ENCODE results near the gene CBX8.

The CBX8 gene

DNA sequence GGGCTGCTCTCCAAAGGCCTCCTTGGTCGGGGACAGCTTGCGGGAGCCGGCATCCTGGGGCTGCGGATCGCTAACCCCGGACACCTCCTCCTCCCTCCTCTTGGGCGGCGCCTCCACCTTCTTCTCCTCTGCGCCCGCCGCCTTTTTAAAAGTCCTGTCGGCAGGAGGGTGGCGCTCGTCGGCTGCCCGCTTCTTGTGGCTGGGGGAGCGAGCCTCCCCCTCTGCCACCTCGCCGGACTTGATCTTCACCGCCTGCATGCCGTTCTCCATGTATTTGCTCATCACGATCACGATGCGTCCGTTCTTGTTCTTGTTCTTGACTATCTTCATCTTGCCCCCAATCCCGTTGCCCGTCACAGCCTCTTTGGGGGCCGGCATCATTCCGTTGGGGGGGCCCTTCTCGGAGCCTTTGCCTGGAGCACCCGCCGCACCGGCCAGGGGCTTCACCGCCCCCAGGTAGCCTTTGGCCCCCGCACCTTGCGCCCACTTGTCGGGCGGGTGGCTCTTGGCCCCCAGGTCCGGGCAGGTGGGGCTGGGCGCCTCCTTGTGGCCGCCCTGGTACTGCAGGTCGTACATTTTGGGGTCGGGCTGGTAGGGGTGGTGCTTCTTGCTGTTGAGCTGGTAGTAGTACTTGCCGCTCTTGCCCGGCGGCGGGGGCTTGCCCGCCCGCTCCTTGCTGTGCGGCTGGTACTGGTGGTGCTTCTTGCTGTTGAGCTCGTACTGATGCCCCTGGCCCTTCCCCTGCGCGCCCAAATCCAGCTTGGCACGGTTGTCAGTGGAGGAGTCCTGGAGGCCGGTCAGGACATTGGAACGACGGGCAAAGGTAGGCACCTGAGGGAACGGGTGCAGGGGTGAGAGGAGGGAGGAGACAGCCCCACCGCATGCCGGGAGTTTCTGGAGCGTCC is 37.9 kb upstream of the CBX8 start:
- peak; percentile 81 for DNase-seq

- no peak for DNase-seq
Measured at GRCh38 chr17:79833744-79834564, 37.1 kb upstream of the CBX8 start.

DNA sequence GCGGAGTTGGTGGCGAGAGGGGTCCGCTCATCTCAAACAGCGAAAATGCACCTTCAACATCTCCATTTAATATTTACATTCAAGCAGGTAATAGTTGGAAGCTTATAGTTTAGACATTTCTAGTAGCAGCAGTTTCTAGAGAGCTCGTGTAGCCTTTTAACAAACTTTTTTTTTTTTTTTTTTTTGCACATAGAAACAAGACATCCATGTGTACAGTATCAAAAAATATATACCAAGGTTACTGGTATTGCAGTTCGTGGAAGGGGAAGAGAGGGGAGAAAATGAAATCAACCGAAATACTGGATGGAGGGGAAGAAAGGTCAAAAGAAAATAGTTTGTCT is 36.2 kb upstream of the CBX8 start:
- no peak for DNase-seq

DNA sequence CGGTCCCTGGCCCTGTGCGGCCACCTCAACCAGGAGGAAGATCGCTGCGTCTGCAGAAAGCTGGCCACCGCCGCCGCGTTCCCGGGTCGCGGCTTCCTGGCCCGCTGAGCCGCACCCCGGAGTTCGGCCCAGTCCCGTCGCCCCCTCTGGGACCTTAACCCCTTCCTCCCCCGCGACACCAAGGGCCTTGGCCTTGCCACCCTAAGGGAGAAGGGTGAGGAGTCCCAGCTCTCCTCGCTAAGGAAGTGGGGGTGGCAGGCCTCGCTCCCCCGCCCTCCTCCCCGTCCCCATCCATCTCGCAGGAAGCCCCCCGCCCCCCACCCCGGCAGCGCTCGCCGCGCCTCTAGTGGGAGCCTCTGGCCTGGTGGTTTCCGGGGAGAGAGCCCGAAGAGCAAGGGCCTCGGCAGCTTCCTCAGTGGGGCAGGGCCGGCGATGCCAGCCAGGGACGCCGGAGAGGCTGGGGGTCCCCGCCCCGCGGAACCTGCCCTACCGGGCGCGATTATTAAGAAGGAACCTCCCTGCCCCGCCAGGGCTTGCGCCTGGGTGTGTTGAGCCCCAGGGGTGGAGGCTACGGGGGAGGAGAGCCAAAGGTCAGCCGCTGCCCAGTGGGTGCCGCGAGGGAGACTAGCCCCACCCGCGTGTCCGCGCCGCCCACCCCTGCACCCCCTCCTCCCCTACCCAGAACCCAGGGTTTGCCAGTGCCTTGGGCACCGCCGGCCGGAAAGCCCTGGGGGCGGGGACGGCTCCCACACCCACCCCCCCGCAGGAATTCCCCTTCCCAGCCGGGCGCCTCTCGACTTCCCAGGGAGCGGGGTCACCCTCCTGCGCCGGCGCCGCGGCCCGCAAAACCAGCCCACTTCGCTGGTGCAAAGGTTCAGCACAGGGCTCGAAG is 35.6 kb upstream of the CBX8 start:
- DNase-seq = no peak

DNA sequence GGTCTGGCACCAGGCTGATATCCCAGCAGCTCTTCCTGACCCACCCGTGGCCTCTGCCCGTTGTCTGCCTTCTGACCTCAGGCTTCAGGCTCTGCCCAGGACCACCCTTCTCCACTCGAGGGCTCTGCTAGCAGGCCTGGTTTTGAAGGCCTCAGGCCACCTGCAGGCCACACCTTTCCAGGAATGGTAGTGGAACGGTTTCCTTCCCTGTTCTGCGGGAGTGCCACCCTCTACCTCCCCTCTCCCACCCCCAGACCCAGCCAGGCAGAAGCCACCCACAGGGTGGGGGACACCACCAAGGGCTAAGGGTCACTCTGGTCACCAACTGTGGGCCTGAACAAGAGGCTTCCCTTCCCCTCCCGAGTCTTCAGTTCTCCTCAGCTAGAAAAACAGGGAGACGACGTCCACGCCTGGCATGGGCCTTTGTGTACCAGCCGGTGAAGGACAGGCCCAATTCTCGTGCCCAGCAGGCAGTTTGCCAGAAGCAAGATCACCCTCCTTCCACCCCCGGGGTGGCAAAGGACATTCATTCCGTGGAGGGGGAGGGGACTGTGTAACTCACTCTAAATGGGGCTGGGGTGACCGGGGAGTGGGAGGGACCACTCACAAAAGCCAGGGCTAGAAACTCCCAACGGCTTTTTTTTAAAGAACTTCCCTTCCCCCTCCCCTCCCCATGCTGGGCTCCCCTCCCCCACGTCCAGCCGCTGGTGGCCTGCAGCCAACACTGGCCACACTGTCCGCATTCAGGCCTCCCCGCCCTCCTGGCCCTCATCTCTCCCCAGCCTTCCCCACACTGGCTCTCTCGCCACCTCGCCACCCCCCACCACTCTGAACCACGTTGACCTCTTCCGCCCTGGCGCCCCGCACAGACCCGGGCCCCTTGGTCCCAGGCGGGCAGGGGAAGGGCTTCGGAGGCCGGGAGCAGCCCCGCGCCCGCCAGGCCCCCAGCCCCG is 34.7 kb upstream of the CBX8 start:
- DNase-seq = no peak

- no peak for DNase-seq
Measured at GRCh38 chr17:79830763-79831264, 33.9 kb upstream of the CBX8 start.

- no peak for DNase-seq
Measured at GRCh38 chr17:79830303-79830702, 33.4 kb upstream of the CBX8 start.

GRCh38 chr17:79829457-79829856 is 32.6 kb upstream of the CBX8 start:
- no peak for DNase-seq

GRCh38 chr17:79829004-79829403 is 32.1 kb upstream of the CBX8 start:
- no peak for DNase-seq

GRCh38 chr17:79826841-79827578 is 30.1 kb upstream of the CBX8 start:
- DNase-seq = no peak

DNA sequence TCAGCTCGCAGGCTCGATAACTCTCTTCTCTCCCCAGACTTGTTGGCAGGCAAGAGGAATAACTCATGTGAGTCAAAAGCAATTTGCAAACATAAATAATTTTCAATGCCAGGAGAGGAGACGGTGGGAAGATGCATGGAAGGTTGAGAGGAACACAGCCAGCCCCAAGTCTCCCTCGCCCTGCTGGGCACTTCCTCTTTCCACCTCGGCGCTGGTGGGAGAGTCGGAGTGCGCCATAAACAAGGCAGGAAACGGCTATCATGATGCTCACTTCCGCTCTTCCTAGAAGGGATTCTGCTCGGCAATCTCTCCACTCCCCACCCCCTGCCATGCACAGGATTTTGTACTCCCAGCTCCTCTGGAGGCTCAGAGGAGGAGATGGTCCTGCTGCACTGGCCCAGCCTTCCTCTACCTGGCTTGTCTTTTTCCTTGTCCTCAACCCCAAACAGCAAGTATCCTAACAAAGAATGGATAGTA is 29.4 kb upstream of the CBX8 start:
- no peak for DNase-seq

GRCh38 chr17:79825580-79825921 is 28.7 kb upstream of the CBX8 start:
- DNase-seq = no peak

DNA sequence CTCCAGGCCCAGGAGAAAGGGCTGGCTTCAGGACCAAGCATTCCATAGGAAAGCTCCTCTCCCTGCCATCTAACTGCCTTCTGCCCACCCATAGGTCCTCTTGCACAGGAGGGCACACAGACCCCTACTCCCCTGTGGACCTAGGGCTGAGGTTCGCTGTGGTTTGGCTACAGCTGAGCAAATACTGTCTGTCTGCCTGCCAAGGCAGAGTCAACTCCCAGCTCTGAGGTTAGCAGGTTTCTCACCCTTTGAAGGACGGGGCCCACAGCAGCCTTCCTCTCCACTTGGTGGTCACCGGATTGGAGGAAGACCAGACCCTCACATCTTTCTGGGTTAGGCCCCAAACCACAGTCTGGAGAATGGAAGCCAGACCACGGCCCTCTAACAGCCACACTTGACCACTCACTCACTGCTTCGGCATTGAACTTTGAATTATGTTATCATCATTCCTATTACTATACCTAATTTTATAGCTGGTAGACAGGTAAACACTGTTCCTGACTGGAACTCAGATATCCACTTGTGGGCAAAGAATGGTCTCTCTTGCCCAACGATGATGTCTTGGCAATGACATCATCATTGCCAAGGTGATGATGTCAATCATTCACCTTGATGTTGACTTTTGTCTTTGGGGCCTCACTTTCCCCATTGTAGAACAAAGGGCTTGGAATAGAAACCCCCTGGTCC is 28.2 kb upstream of the CBX8 start:
- no peak for DNase-seq

- DNase-seq = no peak
Measured at GRCh38 chr17:79824234-79824633, 27.4 kb upstream of the CBX8 start.

- DNase-seq = no peak
Measured at GRCh38 chr17:79822583-79823124, 25.8 kb upstream of the CBX8 start.

- DNase-seq = no peak
Measured at GRCh38 chr17:79821331-79822095, 24.6 kb upstream of the CBX8 start.

- no peak for DNase-seq
Measured at GRCh38 chr17:79820959-79821330, 24.1 kb upstream of the CBX8 start.

DNA sequence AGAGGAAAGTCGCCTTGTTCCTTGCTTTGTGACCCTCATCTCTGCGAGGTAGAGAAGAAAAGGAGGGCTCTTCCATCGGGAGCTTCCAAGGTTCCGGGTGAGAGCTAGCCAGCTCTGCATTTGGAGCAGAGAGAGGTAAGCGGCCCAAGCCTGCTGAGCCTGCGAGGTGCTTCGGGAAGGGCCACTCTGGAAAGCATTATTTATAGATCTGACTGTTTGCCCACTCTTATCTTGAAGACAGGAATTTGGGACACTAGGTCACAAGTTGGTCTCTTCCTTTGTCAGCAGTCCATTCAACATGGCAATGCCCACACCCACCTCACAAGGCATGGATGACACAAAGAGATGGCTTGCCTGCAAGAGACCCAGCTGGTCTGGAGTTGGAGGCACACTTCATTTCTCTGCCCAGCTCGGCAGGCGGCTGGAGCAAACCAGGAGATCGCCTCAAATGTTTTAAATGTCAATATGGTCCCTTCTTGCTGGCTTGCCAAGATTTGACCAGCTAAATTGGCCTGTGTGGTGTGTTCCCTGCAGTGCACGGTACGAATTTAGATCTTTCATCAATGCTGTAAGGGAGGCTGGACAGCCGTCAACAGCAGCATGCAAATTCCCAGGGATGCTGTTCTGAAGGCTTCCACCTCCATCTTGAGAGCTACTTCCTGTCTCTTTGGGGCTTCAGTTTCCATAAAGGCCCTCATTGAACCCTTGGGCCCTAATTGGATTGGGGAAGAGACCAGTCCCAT is 22.8 kb upstream of the CBX8 start:
- no peak for DNase-seq

DNA sequence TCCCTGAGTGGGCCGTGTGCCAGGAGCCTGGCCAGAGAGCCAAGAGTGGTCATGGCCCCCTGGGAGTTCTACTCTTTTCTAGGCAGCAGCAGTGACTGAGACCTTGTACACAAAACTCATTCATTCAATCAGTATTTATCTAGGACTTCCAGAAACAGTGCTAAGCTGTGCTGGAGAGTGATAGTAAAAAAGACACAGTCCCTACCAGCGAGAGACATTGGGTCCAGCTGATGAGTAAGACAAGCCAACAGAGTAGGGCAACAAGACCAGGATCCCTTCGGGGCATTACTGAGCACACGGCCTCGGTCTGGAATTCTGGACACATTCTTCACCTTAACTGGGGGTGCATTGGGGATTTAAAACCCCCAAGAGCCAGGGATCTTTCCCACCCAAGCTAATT is 22.2 kb upstream of the CBX8 start:
- DNase-seq = no peak
